SK-N-SH (cell line): ENCODE results near the gene TFR2. TPM values are rescaled to one million over a fixed set of nuclear protein-coding genes. Genes with fewer than 3 reads are reported as not detected.

Experiments
- CTCF ChIA-PET: fragments of 300-600, 350-600 bp; formaldehyde crosslinking; extraction: SDS; loops from one replicate; lab custom pipeline; 2021; lab: Yijun Ruan, JAX
- POLR2A ChIA-PET: fragments of 350-600 bp; sonication (Branson Sonifier 250); formaldehyde crosslinking; extraction: SDS; loops from one replicate; lab custom pipeline; 2020; ENCODE audit warnings: antibody characterized with exemption, inconsistent platforms; lab: Yijun Ruan, JAX
- DNase-seq: peaks from one replicate; pipeline ENCODE4 v3.0.0; 2012
- H2AFZ ChIP-seq: fragments of 200-600 bp; sonication (generic); 2 replicates; pipeline ENCODE4 v1.8.1; 2016; ENCODE audit warnings: antibody characterized with exemption, mild to moderate bottlenecking, low read depth
- H3F3A ChIP-seq: fragments of 200-600 bp; sonication (generic); replicated peaks from 2 replicates; pipeline ENCODE3; 2016; ENCODE audit warnings: antibody characterized with exemption, mild to moderate bottlenecking; ENCODE audit not compliant: insufficient read depth
- H3K27ac ChIP-seq, 2 experiments: fragments of 200-500 bp in 1 of 2; fragments of 200-600 bp in 1 of 2; sonication (Bioruptor generic) in 1 of 2; sonication (generic), shearing (Covaris generic) in 1 of 2; 2 replicates each; pipeline versions ENCODE4 v1.5.1 to v1.6.1; 2014 to 2016; ENCODE audit warnings: low read depth in 2 of 2, inconsistent platforms in 1 of 2, low read length in 1 of 2, mild to moderate bottlenecking in 1 of 2, mixed read lengths in 1 of 2
- H3K27me3 ChIP-seq: fragments of 200-600 bp; sonication (generic), shearing (Covaris generic); 2 replicates; pipeline ENCODE4 v1.6.1; 2016; ENCODE audit warnings: mixed run types; ENCODE audit not compliant: insufficient read depth
- H3K36me3 ChIP-seq, 2 experiments: fragments of 200-500 bp in 1 of 2; fragments of 200-600 bp in 1 of 2; sonication (Bioruptor generic) in 1 of 2; sonication (generic) in 1 of 2; replicated peaks in 1 of 2; 2 replicates each; pipeline versions ENCODE3 to v1.5.1; 2014 to 2016; ENCODE audit warnings: low read length in 1 of 2, mild to moderate bottlenecking in 1 of 2; ENCODE audit not compliant: insufficient read depth in 2 of 2, control insufficient read depth in 1 of 2
- H3K4me1 ChIP-seq, 2 experiments: fragments of 200-500 bp in 1 of 2; fragments of 200-600 bp in 1 of 2; sonication (Bioruptor generic) in 1 of 2; sonication (generic), shearing (Covaris generic) in 1 of 2; 2 replicates each; pipeline versions ENCODE4 v1.5.1 to v1.6.1; 2014 to 2016; ENCODE audit warnings: low read depth in 1 of 2, low read length in 1 of 2, mixed run types in 1 of 2; ENCODE audit not compliant: insufficient read depth in 2 of 2, control insufficient read depth in 1 of 2
- H3K4me2 ChIP-seq: fragments of 200-600 bp; sonication (generic), shearing (Covaris generic); 2 replicates; pipeline ENCODE4 v1.6.1; 2017; ENCODE audit warnings: mixed run types
- H3K4me3 ChIP-seq, 2 experiments: fragments of 200-500 bp in 1 of 2; fragments of 200-600 bp in 1 of 2; sonication (Bioruptor generic) in 1 of 2; sonication (generic), shearing (Covaris generic) in 1 of 2; 2 replicates each; pipeline versions ENCODE4 v1.5.1 to v1.8.1; 2014 to 2016; ENCODE audit warnings: low read depth in 2 of 2, inconsistent platforms in 1 of 2, low read length in 1 of 2, mild to moderate bottlenecking in 1 of 2, mixed read lengths in 1 of 2, moderate library complexity in 1 of 2
- H3K79me2 ChIP-seq: fragments of 200-600 bp; sonication (generic); 2 replicates; pipeline ENCODE4 v1.8.1; 2017; ENCODE audit warnings: mild to moderate bottlenecking; ENCODE audit not compliant: insufficient read depth
- H3K9ac ChIP-seq: fragments of 200-600 bp; sonication (generic); 2 replicates; pipeline ENCODE4 v1.6.1; 2017; ENCODE audit warnings: mixed run types
- H3K9me2 ChIP-seq: fragments of 200-600 bp; sonication (generic); 2 replicates; pipeline ENCODE4 v1.6.1; 2017; ENCODE audit warnings: mixed run types
- H3K9me3 ChIP-seq: fragments of 200-600 bp; sonication (generic); 2 replicates; pipeline ENCODE4 v1.6.1; 2017; ENCODE audit warnings: mixed run types, mild to moderate bottlenecking, moderate library complexity
- H4K20me1 ChIP-seq: fragments of 200-600 bp; sonication (generic); 2 replicates; pipeline ENCODE4 v1.6.1; 2017; ENCODE audit warnings: mild to moderate bottlenecking, mixed run types; ENCODE audit not compliant: insufficient read depth
- CHD2 ChIP-seq: fragments of 150-350 bp; IDR thresholded peaks from 2 replicates; pipeline ENCODE4 v1.6.1; 2018; ENCODE audit warnings: low read length; ENCODE audit not compliant: partially characterized antibody
- ELF1 ChIP-seq: IDR thresholded peaks from 2 replicates; pipeline ENCODE4 v1.4.0; 2012
- EP300 ChIP-seq, 2 experiments: IDR thresholded peaks; 2 replicates each; pipeline versions ENCODE4 v1.4.0 to v1.6.1; 2012; ENCODE audit warnings: borderline replicate concordance in 1 of 2, low read depth in 1 of 2, low read length in 1 of 2
- EZH2phosphoT487 ChIP-seq: fragments of 200-600 bp; sonication (generic); IDR thresholded peaks from 2 replicates; pipeline ENCODE4 v1.6.1; 2017; ENCODE audit warnings: low read depth, mixed run types, mild to moderate bottlenecking, antibody characterized with exemption, moderate library complexity, borderline replicate concordance
- FOXJ3 ChIP-seq: sonication (generic); formaldehyde crosslinking; IDR thresholded peaks from 2 replicates; pipeline ENCODE4 v1.5.1; 2020; ENCODE audit warnings: mild to moderate bottlenecking, missing genetic modification reagents
- FOXM1 ChIP-seq: IDR thresholded peaks from 2 replicates; pipeline ENCODE4 v1.4.0; 2012; ENCODE audit warnings: low read depth, mild to moderate bottlenecking
- GATA2 ChIP-seq: sonication (generic); formaldehyde crosslinking; IDR thresholded peaks from 2 replicates; pipeline ENCODE4 v1.5.0; 2020; ENCODE audit warnings: mild to moderate bottlenecking, missing genetic modification reagents
- JUND ChIP-seq: IDR thresholded peaks from 2 replicates; pipeline ENCODE4 v1.4.0; 2012
- MEF2A ChIP-seq: IDR thresholded peaks from 2 replicates; pipeline ENCODE4 v1.4.0; 2012; ENCODE audit warnings: low read depth, borderline replicate concordance
- POLR2AphosphoS5 ChIP-seq: IDR thresholded peaks from 2 replicates; pipeline ENCODE4 v1.6.1; 2012; ENCODE audit warnings: low read depth, low read length
- RFX5 ChIP-seq: IDR thresholded peaks from 2 replicates; pipeline ENCODE4 v1.6.1; 2012; ENCODE audit warnings: mild to moderate bottlenecking, improper control_type of control experiment, low read length
- SIN3A ChIP-seq: IDR thresholded peaks from 2 replicates; pipeline ENCODE4 v1.6.1; 2012; ENCODE audit warnings: low read depth, mild to moderate bottlenecking, low read length, moderate library complexity, borderline replicate concordance
- TAF1 ChIP-seq: IDR thresholded peaks from 2 replicates; pipeline ENCODE4 v1.6.1; 2012; ENCODE audit warnings: low read depth, mild to moderate bottlenecking, low read length, moderate library complexity, borderline replicate concordance
- TEAD4 ChIP-seq: IDR thresholded peaks from 2 replicates; pipeline ENCODE4 v1.4.0; 2012; ENCODE audit warnings: mild to moderate bottlenecking, borderline replicate concordance; ENCODE audit not compliant: insufficient read depth
- USF1 ChIP-seq: IDR thresholded peaks from 2 replicates; pipeline ENCODE4 v1.4.0; 2012; ENCODE audit warnings: low read depth, borderline replicate concordance
- USF2 ChIP-seq: fragments of 150-350 bp; IDR thresholded peaks from 2 replicates; pipeline ENCODE4 v1.6.1; 2017; ENCODE audit warnings: antibody characterized with exemption, low read length, low read depth, borderline replicate concordance
- WGBS: methylation state at CpG from one replicate; pipeline ENCODE4 v1.1.6; 2017; ENCODE audit warnings: low lambda C conversion rate; 5-methylcytosine and 5-hydroxymethylcytosine counted together
- polyA plus RNA-seq, 3 experiments: library from polyadenylated mRNA; depleted of rRNA; stranded (reverse); fragments of >200 nt; gene quantifications; 2 replicates each; pipeline ENCODE4 v1.2.3, GENCODE V29; 2012
- TF ChIP-seq, protein P1 (sequence below): IDR thresholded peaks from 2 replicates; pipeline ENCODE4 v1.4.0; 2012; ENCODE audit warnings: low read depth, borderline replicate concordance
- TF ChIP-seq, protein P2 (sequence below): fragments of 150-350 bp; IDR thresholded peaks from 2 replicates; pipeline ENCODE4 v1.6.1; 2016; ENCODE audit warnings: mild to moderate bottlenecking, low read depth, low read length

TFR2 gene
- polyA plus RNA-seq, 1 of the 3 experiments (the other 2 are of a cell fraction), result 0.30 TPM

DNA sequence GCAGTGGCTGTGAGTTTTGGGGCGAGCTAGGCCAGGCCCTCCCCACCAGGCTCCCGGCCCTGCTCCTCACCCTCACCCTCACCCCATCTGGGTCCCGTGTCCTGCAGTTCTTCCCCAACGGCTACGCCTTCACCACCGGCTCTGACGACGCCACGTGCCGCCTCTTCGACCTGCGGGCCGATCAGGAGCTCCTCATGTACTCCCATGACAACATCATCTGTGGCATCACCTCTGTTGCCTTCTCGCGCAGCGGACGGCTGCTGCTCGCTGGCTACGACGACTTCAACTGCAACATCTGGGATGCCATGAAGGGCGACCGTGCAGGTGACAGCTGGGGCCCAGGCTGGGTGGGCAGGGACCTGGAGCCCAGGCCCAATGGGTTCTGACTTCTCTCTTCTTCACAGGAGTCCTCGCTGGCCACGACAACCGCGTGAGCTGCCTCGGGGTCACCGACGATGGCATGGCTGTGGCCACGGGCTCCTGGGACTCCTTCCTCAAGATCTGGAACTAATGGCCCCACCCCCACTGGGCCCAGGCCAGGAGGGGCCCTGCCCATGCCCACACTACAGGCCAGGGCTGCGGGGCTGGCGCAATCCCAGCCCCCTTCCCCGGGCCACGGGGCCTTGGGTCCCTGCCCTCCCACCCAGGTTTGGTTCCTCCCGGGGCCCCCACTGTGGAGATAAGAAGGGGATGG, 37.1 kb upstream of the TFR2 start (continued):
- TF ChIP-seq, protein P1, sequence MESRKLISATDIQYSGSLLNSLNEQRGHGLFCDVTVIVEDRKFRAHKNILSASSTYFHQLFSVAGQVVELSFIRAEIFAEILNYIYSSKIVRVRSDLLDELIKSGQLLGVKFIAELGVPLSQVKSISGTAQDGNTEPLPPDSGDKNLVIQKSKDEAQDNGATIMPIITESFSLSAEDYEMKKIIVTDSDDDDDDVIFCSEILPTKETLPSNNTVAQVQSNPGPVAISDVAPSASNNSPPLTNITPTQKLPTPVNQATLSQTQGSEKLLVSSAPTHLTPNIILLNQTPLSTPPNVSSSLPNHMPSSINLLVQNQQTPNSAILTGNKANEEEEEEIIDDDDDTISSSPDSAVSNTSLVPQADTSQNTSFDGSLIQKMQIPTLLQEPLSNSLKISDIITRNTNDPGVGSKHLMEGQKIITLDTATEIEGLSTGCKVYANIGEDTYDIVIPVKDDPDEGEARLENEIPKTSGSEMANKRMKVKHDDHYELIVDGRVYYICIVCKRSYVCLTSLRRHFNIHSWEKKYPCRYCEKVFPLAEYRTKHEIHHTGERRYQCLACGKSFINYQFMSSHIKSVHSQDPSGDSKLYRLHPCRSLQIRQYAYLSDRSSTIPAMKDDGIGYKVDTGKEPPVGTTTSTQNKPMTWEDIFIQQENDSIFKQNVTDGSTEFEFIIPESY, result no peak
- no peak for TF ChIP-seq GATA2 (CRISPR knock-in tag)
- no peak for TF ChIP-seq EZH2phosphoT487
- no peak for TF ChIP-seq TEAD4
- no peak for TF ChIP-seq EP300 (IDR thresholded peaks at IDR 0.05; ENCODE audit: borderline replicate concordance in 1 of 2, low read depth in 1 of 2, low read length in 1 of 2)
- no peak for TF ChIP-seq MEF2A
- no peak for TF ChIP-seq CHD2

GRCh38 chr7:100677308-100678267, 36.2 kb upstream of the TFR2 start:
- Histone ChIP-seq H3K4me1 (peaks cover 0 to 35% of the 10 kb centered on the region in 2 experiments; a peak in 1 of 4 replicates), H3K4me3 (no peak overlapping the region), H3K27ac (peak overlapping the region in 1 of 2 experiments; percentile 66; a peak in 2 of 4 replicates), H3K79me2 (peaks cover 49% of the 10 kb centered on the region), H3K9ac (no peak overlapping the region), H3K9me2 (no peaks in the 10 kb centered on the region), H3K27me3 (no peaks in the 10 kb centered on the region), H3F3A (peaks cover 51% of the 10 kb centered on the region), H3K36me3 (peaks cover 33 to 59% of the 10 kb centered on the region in 2 experiments), H4K20me1 (peaks cover 52% of the 10 kb centered on the region), H3K4me2 (no peak overlapping the region), H2AFZ (no peak overlapping the region), H3K9me3 (no peaks in the 10 kb centered on the region)
- WGBS, result 95% methylated on average over 24 of the region's 36 CpGs
- ChIA-PET POLR2A (interaction anchor here (0.5 to 6.3 kb wide), 9 partner anchors 13 to 221 kb away, joined by 3 to 23 read pairs (median 4); partner anchors contain the start of genes GIGYF1, MOSPD3, POP7 and SRRT), CTCF (interaction anchor here (0.8 to 10.5 kb wide), 12 partner anchors 15 to 195 kb away, joined by 3 to 227 read pairs (median 6); partner anchors contain the start of genes EPO, GIGYF1 and SLC12A9)
- DNase-seq, result peak; percentile 46
- TF ChIP-seq SIN3A (no peak), JUND (no peak), EP300 (IDR thresholded peaks at IDR 0.05; ENCODE audit: borderline replicate concordance in 1 of 2, low read depth in 1 of 2, low read length in 1 of 2) (no peak), EZH2phosphoT487 (no peak), ELF1 (no peak), USF2 (no peak), FOXM1 (no peak), RFX5 (no peak), MEF2A (no peak), TAF1 (no peak), GATA2 (CRISPR knock-in tag) (no peak), POLR2AphosphoS5 (no peak; the same call in 1 of the 2 replicates), USF1 (no peak), FOXJ3 (CRISPR knock-in tag) (no peak)
- TF ChIP-seq, protein P1, result no peak
- TF ChIP-seq, protein P2, sequence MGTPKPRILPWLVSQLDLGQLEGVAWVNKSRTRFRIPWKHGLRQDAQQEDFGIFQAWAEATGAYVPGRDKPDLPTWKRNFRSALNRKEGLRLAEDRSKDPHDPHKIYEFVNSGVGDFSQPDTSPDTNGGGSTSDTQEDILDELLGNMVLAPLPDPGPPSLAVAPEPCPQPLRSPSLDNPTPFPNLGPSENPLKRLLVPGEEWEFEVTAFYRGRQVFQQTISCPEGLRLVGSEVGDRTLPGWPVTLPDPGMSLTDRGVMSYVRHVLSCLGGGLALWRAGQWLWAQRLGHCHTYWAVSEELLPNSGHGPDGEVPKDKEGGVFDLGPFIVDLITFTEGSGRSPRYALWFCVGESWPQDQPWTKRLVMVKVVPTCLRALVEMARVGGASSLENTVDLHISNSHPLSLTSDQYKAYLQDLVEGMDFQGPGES, result no peak
